GM19468 (cell line): Measurements from ENCODE around the gene RNF121.
"Not testable (repeated sequence)": the region's sequence is repeated elsewhere in the genome, so short reads cannot be mapped to it uniquely, and the experiment has no call there.

Experiments
- ATAC-seq: cut with Tn5 transposase; IDR thresholded peaks from one replicate; pipeline ENCODE4 v1.9.1; 2021; ENCODE audit warnings: mild to moderate bottlenecking, moderate library complexity, moderate number of reproducible peaks; ENCODE audit not compliant: unreplicated experiment; ENCODE audit errors: extremely low read depth

Gene RNF121

DNA sequence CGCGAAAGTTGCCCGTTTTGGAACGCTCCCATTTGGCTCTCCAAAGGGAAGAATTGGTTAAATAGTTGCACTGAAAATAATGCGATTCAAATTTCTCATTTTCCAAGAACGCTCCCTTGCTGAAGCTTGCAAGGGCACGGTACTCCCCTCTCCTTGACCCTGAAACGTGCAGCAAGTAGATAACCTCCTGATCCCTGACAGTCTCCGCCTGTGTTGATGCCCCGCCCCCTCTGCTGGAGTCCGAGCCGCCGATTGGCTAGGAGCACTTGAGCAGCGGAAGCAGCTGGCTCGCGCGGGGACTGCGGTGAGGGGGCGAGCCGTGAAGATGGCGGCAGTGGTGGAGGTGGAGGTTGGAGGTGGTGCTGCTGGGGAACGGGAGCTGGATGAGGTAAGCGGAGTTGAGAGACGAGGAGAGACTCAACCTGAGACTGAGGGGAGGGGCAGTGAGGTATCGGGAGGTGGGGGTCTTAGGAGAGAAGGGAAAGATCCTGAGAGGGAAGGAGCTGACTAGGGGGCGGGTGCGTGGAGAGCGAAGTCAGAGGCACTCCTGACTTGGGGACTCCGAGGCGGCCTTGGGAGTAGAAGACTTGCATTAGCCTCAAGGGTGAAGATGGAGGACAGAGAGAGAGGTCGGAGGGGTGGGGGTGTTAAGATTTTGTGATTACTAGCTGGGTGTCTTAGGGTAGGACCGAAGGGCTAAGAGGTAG, at the start of gene RNF121:
Gene RNF121 (plus strand): TSS at position 310 of the 707 bp plus-strand sequence. CDS start 16 bp downstream, at position 326.
- peak; percentile 44 for ATAC-seq

DNA sequence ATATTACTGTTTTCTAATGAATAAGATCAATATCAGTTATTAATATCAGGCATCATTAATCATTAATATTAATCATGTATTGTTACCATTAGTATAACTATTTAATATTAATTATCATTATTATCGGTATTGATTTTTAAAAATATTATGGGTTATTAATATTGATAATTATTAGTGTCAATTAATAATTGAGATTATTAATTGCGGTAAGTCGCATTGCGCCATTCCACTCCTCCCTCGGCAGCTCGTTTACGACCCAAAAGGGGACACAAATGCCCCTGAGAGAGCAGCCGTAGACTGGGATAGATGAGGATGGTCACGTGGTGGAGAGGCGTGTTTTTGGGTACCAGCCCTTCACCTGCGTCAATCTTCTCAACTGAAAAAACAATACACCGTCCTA, 43.0 kb upstream of the RNF121 start:
- ATAC-seq, result not testable (repeated sequence)

DNA sequence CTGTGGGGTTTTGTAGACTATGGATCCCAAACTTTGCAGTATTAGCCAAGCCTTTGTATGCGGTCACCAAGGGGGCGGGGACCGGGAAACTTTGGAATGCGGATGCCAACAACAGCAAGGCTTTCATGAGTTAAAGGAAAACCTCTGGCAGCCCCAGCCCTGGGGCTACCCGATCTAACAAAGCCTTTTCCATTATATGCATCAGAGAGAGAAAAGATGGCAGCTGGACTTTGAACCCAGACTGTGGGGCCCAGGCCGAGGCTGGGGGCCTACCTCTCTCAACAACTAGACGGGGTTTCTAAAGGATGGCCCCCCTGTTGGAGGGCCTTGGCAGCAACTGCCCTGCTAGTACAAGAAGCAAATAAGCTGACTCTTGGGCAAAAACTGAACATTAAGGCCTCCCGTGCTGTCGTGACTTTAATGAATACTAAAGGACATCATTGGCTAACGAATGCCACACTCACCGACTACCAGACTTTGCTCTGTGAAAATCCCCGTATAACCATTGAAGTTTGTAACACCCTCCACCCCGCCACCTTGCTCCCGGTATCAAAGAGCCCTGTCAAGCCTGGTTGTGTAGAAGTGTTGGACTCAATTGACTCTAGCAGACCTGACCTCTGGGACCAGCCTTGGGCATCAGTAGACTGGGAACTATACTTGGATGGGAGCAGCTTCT, 40.4 kb upstream of the RNF121 start:
- ATAC-seq, result not testable (repeated sequence)

DNA sequence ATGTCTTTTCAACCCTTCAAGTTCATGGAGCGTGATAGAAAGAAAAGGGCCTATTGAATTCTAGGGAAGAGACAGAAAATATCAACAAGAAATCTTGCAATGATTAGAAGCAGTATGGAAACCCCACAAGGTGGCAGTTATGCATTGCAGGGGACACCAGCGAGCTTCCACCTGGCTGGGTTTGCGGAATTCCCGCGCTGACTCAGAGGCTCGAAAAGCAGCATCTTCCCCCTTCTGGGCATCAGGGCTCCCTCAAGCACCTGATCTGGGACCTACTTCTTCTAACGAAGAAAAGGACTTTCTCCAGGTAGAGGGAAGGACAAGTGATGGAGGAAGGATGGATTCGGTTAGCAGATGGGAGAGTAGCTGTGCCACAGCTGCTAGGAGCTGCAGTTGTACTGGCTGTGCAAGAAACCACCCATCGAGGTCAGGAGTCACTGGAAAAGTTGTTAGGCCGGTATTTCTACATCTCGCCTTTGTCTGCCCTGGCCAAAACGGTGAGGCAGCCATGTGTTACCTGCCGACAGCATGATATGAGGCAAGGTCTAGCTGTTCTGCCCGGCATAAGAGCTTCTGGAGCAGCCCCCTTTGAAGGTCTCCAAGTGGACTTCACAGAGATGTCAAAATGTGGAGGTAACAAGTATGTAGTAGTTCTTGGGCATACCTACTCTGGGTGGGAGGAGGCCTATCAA, 39.5 kb upstream of the RNF121 start:
- not testable (repeated sequence) for ATAC-seq

DNA sequence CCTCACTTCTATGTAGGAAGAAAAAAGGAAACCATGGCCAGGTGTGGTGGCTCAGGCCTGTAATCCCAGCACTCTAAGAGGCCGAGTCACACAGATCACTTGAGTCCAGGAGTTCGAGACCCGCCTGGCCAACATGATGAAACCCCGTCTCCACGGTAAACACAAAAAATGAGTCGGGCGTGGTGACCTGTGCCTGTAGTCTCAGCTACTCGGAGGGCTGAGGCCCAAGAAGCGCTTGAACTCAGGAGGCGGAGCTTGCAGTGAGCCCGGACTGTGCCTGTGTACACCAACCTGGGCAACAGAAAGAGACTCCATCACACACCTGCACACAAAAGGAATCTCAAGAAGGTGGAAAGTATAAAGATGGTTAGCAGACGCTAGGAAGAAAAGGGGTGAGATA, 32.9 kb upstream of the RNF121 start:
- ATAC-seq, result no peak

DNA sequence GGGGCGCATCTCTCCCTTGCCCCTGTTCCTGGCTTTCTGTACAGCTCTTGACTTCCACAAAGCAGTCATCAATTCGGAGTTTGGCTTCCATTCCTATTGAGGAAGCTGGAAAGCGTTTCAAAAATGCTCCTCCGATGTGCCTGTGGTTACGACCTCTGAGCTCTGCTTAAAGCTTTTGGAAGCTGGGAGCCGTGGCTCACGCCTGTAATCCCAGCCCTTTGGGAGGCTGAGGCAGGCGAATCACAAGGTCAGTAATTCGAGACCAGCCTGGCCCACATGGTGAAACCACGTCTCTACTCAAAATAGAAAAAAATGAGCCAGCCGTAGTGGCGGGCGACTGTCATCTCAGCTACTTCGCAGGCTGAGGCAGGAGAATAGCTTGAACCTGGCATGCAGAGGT, 27.7 kb upstream of the RNF121 start:
- ATAC-seq, result not testable (repeated sequence)

DNA sequence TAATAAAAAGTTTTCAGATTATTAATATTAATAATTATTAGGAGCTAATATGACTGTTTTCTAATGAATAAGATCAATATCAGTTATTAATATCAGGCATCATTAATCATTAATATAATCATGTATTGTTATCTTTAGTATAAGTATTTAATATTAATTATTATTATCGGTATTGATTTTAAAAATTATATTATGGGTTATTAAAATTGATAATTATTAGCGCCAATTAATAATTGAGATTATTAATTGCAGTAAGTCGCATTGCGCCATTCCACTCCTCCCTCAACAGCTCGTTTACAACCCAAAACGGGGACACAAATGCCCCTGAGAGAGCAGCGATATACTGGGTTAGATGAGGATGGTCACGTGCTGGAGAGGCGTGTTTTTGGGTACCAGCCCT, 20.6 kb upstream of the RNF121 start:
- no peak for ATAC-seq

DNA sequence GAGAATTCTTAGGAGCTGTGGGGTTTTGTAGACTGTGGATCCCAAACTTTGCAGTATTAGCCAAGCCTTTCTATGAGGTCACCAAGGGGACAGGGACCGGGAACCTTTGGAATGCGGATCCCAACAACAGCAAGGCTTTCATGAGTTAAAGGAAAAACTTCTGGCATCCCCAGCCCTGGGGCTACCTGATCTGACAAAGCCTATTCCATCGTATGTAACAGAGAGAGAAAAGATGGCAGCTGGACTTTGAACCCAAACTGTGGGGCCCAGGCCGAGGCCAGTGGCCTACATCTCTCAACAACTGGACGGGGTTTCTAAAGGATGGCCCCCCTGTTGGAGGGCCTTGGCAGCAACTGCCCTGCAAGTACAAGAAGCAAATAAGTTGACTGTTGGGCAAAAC, 18.1 kb upstream of the RNF121 start:
- ATAC-seq, result not testable (repeated sequence)

DNA sequence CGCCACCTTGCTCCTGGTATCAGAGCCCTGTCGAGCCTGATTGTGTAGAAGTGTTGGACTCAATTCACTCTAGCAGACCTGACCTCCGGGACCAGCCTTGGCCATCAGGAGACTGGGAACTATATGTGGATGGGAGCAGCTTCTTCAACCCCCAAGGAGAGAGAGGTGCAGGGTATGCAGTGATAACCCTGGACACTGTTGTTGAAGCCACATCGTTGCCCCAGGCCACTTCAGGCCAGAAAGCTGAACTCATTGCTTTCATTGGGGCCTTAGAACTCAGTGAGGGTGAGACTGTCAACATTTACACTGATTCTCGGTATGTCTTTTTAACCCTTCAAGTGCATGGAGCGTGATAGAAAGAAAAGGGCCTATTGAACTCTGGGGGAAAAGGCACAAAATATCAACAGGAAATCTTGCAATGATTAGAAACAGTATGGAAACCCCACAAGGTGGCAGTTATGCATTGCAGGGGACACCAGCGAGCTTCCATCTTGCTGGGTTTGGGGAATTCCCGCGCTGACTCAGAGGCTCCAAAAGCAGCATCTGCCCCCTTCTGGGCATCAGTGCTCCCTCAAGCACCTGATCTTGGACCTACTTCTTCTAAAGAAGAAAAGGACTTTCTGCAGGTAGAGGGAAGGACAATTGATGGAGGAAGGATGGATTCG, 17.4 kb upstream of the RNF121 start:
- ATAC-seq, result not testable (repeated sequence)

DNA sequence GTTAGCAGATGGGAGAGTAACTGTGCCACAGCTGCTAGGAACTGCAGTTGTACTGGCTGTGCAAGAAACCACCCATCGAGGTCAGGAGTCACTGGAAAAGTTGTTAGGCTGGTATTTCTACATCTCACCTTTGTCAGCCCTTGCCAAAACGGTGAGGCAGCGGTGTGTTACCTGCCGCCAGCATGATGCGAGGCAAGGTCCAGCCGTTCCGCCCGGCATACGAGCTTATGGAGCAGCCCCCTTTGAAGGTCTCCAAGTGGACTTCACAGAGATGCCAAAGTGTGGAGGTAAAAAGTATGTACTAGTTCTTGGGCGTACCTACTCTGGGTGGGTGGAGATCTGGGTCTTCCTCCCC, 16.9 kb upstream of the RNF121 start:
- not testable (repeated sequence) for ATAC-seq

DNA sequence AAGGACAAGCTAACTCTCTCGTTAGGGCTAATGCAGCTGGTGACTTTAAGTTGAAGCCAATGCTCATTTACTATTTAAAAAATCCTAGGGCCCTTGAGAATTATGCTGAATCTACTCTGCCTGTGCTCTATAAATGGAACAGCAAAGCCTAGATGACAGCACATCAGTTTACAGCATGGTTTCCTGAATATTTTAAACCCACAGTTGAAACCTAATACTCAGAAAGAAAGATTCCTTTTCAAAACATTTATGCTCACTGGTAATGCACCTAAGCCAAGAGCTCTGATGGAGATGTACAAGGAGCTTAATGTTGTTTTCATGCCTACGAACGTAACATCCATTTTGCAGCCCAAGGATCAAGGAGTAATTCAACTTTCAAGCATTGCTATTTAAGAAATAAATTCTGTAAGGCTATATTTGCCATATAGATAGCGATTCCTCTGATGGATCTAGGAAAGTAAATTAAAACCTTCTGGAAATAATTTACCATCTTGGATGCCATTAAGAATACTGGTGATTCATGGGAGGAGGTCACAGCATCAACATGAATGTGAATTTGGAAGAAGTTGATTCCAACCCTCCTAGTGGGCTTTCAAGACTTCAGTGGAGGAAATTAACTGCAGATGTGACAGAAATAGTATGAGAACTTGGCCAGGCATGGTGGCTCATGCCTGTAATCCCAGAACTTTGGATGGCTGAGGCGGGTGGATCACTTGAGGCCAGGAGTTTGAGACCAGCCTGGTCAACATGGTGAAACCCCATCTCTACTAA, 14.9 kb upstream of the RNF121 start:
- ATAC-seq, result no peak

DNA sequence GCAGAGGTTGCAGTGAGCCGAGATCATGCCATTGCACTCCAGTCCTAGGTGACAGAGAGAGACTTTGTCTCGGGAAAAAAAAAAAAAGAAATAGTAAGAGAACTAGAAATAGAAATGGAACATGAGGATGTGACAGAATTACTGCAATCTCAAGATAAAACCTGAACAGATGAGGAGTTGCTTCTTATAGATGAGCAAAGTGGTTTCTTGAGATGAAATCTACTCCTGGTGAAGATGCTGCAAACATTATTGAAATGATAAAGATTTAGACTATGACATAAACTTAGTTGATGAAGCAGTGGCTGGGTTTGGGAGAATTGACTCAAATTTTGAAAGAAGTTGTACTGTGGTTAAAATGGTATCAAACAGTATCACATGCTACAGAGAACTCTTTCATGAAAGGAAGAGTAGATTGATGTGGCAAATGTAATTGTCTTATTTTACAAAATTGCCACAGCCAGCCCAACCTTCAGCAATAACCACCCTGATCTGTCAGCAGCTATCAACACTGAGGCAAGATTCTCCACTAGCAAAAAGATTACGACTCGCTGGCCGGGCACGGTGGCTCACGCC, 14.1 kb upstream of the RNF121 start:
- no peak for ATAC-seq

DNA sequence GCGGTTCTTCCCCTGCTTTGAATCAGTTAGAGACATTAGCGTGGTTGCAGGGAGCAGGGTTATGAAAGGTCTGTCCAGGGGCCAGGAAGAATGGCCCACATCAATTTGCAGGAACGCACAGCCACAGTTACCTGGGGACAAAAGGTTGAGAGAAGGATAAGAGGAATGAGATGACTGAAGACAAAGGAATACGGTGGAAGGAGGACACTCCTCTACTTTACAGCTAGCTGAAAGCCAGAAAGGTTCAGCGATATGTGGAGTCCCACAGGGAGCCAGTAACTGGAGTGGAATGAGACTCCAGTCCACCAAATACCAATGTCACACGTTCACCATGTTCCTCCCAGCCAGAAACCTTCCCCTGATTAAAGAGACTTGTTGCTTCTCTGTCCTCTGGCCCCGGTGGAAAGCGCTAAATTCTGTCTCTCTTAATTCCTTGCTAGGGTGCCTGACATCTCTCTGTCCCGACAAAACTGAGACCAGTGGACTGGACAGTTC, 11.2 kb upstream of the RNF121 start:
- ATAC-seq, result no peak

DNA sequence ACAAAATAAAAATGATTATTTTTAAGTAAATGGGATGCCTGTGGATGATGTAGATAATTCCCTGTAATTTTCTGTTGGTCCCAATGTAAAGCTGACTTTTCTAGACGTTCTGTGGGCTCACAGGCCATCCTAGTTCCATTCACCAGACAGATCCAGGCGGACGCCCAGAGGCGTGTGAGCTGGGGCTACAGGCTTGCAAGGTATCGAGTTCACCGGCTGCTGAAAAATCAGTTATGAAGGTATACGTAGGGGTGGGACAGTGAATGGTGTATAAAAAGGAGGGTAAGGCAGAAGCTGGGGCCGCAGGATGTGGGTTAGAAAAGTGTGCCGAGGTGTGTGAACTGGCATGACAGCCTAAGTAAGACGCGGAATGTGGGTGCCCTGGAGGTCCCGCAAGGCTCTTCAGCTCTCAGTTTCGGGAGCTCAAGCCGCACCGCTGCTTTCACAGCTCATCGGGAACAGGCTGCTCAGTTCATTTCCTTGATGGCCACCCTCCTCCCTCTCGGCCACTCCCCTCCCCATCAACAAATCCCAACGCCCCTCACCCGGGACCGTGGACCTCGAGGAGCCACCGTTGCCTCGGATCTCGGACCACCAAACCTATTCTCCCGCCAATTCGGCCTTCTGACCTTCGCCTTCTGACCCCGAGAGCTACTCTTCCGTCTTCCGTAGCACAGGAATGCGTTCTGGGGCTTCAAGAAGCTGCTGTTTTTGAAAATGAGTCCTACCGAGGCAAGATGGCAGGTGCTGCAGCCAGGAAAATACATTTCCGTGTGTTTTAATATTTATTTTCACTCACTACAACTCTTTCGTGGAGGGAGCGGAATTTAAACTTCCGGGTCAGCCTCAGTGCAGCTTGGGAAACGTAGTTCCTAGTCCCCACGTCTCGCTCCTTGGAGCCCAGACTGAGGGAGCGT, 768 bp upstream of the RNF121 start, which contains the start of gene XNDC1N:
Gene XNDC1N (minus strand): TSS at position 775 of the 917 bp plus-strand sequence. CDS start 5,241 bp downstream, outside the sequence.
- ATAC-seq, result peak; percentile 45

DNA sequence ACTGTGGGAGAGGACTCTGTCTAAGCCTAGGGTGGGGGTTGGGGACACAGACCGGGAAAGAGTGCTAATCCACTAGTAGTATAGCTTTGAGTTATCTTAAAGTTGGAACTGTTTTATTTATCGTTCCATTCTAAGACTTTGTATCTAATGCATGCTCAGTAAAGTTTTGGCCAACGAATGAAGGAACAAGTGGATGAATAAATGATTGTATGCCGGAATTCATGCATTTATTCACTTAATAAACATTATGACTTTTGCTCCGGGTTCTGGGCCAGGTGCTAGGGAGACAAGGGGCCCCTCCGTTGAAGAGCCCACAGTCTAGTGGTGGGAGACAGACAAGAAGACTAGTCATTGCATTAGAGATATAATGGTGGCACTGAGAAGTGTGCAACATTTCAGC, 645 bp downstream of the RNF121 start:
- no peak for ATAC-seq

DNA sequence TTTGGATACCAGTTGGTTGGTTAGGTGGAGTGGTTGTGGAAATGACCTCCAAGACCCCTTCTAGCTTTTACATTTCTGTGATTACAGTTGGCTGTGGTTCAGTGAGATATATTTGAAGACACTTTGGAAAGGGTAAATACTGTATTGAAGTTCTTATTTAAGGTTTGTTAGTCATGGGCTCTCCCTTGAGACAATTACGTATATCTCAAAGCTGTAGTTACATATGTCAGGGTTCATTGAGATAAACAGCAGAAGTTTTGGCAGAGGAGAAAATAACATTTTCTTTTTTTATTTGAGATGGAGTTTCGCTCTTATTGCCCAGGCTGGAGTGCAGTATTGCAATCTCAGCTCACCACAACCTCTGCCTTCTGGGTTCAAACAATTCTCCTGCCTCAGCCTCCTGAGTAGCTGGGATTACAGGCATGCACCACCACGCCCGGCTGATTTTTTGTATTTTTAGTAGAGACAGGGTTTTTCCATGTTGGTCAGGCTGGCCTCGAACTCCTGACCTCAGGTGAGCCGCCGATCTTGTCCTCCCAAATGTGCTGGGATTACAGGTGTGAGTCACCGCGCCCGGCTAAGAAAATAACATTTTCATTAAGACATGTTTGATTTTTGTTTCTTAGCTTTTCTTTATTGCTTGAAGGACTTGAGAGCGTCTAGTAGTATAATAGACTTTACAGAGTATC, 1.9 kb downstream of the RNF121 start:
- no peak for ATAC-seq

DNA sequence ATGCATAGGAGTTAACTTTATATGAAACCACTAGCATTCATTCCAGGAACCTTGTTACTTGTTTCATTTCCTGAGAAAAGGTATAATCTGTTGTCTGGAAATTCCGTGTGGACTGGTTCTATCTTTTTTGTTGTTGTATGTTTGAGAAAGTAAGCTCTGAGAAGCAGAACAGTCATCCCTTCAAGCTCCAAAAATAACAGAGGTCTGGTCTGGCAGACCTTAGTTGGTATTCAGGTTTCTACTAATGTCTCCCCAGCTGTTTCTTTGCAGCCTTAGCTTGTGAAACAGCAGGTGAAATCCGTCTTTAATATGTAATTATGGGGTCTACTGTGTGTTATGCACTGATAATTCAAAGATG, 2.4 kb downstream of the RNF121 start:
- ATAC-seq, result no peak
